Glutamatergic neuron (in vitro differentiated cells): ENCODE results near the gene MED12L. TPM values are rescaled to one million over a fixed set of nuclear protein-coding genes. Genes with fewer than 3 reads are reported as not detected.

Experiments
- DNase-seq: peaks from one replicate; pipeline ENCODE4 v3.0.0; 2022
- H3K27ac Mint-ChIP-seq: one replicate; pipeline ENCODE4 v1.8.0; 2020; ENCODE audit warnings: mild to moderate bottlenecking, mixed read lengths, inconsistent platforms; ENCODE audit not compliant: unreplicated experiment
- H3K27me3 Mint-ChIP-seq: one replicate; pipeline ENCODE4 v1.8.0; 2020; ENCODE audit warnings: mild to moderate bottlenecking, moderate library complexity, mixed read lengths, inconsistent platforms; ENCODE audit not compliant: unreplicated experiment
- H3K36me3 Mint-ChIP-seq: one replicate; pipeline ENCODE4 v1.8.0; 2020; ENCODE audit warnings: mild to moderate bottlenecking, mixed read lengths, inconsistent platforms; ENCODE audit not compliant: unreplicated experiment
- H3K4me1 Mint-ChIP-seq: one replicate; pipeline ENCODE4 v1.8.0; 2020; ENCODE audit warnings: mild to moderate bottlenecking, low read depth, mixed read lengths, inconsistent platforms; ENCODE audit not compliant: unreplicated experiment
- H3K4me3 Mint-ChIP-seq: one replicate; pipeline ENCODE4 v1.8.0; 2020; ENCODE audit warnings: mild to moderate bottlenecking, mixed read lengths, inconsistent platforms; ENCODE audit not compliant: unreplicated experiment
- H3K9me3 Mint-ChIP-seq: one replicate; pipeline ENCODE4 v1.8.0; 2020; ENCODE audit warnings: mild to moderate bottlenecking, moderate library complexity, mixed read lengths, inconsistent platforms; ENCODE audit not compliant: unreplicated experiment
- total RNA-seq: library from RNA; stranded (reverse); fragmentation: NEBNext Ultra II Directional; extraction: Animal tissue kit (Norgen Biotek cat#: 25700); gene quantifications from one replicate; pipeline ENCODE4 v1.2.1, GENCODE V29; 2021; ENCODE audit not compliant: unreplicated experiment
- TF ChIP-seq, protein P1 (sequence below): fragments of 200-600 bp; sonication (generic); IDR thresholded peaks from one replicate; pipeline ENCODE4 v1.5.0; 2021; ENCODE audit not compliant: partially characterized antibody, unreplicated experiment

MED12L gene
- total RNA-seq, 1 donor from 2014 or later = 7.8 TPM

DNA sequence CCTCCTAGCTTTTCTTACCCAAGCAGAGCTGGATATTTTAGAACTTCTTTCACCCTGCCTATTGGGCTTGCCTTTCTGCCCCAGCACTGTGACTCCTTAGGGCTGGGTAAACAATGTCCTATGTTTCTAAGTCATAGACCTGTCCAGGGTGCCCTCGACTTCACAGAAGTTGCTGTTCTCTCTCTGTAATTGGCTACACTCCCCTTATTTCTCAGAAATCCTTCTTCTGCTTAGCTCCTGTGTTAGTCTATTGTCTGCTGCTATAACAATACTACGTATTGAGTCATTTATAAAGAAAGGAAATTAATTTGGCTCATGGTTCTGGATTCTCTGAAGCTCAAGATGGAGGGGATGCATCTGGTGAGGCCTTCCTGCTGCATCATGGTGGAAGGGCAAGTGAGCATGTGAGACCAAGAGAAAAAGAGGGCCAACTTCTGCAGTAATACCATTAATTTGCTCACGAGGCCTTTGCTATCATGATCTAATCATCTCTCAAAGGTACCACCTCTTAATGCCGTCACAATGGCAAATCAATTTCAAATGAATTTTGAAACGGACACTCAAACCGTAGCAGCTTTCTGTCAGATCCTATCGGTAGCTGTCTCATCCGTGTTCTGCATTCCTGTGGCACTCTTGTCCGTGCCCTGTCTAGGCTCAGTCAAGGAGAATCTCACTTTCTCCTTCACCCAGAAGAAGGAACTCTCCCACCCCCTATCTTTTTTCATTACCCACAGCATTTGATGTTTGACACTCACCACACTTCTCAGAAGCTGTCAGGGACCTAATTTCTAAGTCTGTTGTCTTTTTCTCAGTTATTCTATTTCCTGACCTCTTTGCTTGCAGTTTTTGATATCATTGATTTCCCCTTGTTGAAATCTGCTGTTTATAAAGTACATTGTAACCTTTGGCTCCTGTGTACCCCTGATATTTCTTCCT, 139.8 kb downstream of the MED12L start:
- Mint-ChIP-seq H3K27me3 (peaks cover 4% of the 10 kb centered on the region), H3K9me3 (peaks cover 8% of the 10 kb centered on the region), H3K36me3 (peaks cover 19% of the 10 kb centered on the region), H3K27ac (no peak overlapping the region), H3K4me3 (no peak overlapping the region), H3K4me1 (peaks cover 10% of the 10 kb centered on the region)
- TF ChIP-seq, protein P1, sequence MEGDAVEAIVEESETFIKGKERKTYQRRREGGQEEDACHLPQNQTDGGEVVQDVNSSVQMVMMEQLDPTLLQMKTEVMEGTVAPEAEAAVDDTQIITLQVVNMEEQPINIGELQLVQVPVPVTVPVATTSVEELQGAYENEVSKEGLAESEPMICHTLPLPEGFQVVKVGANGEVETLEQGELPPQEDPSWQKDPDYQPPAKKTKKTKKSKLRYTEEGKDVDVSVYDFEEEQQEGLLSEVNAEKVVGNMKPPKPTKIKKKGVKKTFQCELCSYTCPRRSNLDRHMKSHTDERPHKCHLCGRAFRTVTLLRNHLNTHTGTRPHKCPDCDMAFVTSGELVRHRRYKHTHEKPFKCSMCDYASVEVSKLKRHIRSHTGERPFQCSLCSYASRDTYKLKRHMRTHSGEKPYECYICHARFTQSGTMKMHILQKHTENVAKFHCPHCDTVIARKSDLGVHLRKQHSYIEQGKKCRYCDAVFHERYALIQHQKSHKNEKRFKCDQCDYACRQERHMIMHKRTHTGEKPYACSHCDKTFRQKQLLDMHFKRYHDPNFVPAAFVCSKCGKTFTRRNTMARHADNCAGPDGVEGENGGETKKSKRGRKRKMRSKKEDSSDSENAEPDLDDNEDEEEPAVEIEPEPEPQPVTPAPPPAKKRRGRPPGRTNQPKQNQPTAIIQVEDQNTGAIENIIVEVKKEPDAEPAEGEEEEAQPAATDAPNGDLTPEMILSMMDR = no peak
- no peak for DNase-seq

DNA sequence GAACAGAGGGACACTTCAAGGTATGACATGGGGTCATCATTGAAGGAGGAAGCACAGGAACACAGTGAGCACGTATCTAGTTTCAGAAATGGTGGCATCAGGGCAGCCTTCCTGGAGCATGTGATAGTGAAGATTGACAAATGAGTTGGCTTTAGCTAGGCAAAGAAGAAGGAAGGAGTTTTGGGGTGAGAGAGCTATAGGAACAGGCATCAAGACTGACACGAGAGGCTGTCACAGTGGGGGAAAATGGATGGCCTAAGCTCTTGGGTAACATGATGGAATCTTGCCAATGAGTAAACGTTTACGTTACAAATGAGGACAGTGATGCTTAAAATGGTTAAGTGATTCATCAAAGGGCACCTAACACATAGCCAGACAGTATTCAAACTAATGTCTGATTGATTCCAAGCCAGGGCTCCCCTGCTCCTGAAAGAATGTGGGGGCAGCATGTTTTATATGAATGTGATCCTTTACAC, 140.7 kb downstream of the MED12L start:
- H3K36me3 Mint-ChIP-seq = peaks cover 13% of the 10 kb centered on the region
- peaks cover 5% of the 10 kb centered on the region for H3K9me3 Mint-ChIP-seq
- H3K27me3 Mint-ChIP-seq = peaks cover 4% of the 10 kb centered on the region
- H3K4me1 Mint-ChIP-seq = peaks cover 10% of the 10 kb centered on the region
- H3K27ac Mint-ChIP-seq = no peak overlapping the region
- no peak overlapping the region for H3K4me3 Mint-ChIP-seq
- TF ChIP-seq, protein P1 = no peak
- DNase-seq = no peak

DNA sequence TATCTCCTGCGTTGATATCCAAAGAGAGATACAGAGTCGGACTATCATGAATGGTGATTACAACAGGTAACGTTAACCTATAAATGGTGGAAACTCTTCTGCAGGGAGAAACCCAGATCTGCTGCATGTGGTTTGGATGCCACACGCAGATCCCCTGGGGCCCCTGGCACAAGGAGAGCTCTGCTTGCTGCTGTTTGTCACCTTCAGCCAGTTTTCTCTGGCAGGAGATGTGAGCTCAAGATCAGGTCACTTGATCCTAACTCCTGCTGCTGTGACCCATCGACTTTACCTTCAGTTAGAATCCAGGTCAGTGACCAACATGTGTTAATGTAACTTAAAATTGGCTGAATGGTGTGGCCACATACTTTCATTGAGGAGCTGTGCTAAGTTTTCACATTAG, 141.4 kb downstream of the MED12L start:
- Mint-ChIP-seq H3K27me3 (peaks cover 4% of the 10 kb centered on the region), H3K4me3 (no peak overlapping the region), H3K4me1 (peaks cover 10% of the 10 kb centered on the region), H3K9me3 (peaks cover 5% of the 10 kb centered on the region), H3K36me3 (peaks cover 12% of the 10 kb centered on the region), H3K27ac (no peak overlapping the region)
- TF ChIP-seq, protein P1 = no peak
- DNase-seq = no peak

DNA sequence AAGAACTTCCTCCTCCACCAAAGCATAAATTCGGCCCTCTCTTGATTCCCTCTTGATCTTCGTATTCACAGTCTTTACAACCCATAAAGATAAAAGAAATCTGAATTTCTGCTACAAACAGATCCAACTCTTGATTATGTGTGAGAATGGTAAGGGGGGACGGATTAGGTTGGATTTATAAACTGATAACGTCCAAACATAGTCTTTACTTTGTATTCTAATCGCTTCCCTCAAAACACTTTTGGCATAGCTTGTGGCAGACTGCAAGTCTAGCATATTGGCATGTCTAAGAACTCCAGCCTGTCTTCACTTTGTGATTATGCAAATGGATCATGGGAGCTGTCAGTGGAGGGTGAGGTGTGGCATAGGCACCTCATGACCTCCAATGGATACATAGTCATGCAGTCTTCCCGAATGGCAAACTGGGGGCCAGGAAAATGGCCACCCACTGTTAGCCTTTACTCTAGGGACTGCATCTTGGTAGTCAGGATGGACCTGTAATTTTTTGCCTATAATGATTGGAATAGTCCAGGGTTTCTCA, 141.9 kb downstream of the MED12L start:
- no peak overlapping the region for H3K4me3 Mint-ChIP-seq
- no peak for DNase-seq
- TF ChIP-seq, protein P1 = no peak
- H3K27ac Mint-ChIP-seq = no peak overlapping the region
- peaks cover 3% of the 10 kb centered on the region for H3K9me3 Mint-ChIP-seq
- peaks cover 10% of the 10 kb centered on the region for H3K4me1 Mint-ChIP-seq
- H3K27me3 Mint-ChIP-seq = peaks cover 4% of the 10 kb centered on the region
- H3K36me3 Mint-ChIP-seq = peaks cover 6% of the 10 kb centered on the region
